ENCODE data around the gene WRAP73. TPM values are rescaled to one million over a fixed set of nuclear protein-coding genes. Genes with fewer than 3 reads are reported as not detected.
A peak's percentile ranks its signal among the peaks of the same experiment; 100 is the strongest.

WRAP73 gene
- total RNA-seq, 1 donor from 2014 or later = 14.6 TPM

DNA sequence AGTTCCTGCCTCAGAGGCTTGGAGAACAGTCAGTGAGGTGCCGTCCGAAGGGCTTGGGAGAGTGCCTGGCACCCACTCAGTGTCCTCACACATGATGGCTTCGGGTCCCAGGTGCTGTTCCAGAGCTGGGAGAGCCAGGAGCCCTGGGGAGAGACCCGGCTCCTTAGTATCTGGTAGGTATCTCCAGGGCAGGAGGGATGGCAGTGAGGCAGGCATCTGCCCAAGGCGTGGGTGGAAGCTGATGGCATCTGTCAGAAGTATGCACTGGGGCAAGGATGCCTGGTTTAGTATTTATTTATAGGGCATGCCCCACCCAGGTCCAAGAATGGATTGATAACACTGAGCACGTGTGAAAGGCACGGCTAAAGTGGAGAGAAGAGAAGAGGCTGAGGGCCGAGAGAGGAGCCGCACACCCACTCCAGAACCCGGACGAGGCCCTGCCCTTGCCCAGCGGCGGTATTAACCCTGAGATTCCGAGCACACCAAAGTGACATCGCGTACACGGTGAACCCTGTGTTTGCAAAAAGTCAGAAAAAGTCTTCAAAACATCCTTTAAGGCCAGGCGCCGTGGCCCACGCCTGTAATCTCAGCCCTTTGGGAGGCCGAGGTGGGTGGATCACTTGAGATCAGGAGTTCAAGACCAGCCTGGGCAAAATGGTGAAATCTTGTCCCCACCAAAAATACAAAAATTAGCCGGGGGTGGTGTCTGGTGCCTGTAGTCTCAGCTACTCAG, 4.8 kb upstream of the WRAP73 start:
- no peak for DNase-seq (ENCODE audit: missing footprints)
- ATAC-seq = peak; percentile 59
- intact Hi-C loops (cut with DNase I) = no loop called here

DNA sequence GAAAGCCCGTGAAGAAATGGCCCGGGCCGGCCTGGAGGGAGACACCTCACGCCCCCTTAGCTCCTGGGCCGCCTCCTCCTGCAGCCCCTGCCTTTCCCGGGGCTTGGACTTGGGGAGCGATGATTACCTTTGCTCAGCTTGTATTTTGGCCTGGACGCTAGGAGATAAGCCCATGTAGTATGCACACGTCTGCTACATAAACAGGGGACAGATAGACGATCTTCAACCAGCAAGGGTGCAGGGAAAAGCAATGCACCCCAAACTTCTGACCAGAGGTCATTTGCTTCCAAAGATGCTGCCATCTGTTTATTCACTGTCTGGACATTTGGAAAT, 3.3 kb upstream of the WRAP73 start:
- DNase-seq (ENCODE audit: missing footprints) = no peak
- no peak for ATAC-seq
- intact Hi-C loops (cut with DNase I) = no loop called here

DNA sequence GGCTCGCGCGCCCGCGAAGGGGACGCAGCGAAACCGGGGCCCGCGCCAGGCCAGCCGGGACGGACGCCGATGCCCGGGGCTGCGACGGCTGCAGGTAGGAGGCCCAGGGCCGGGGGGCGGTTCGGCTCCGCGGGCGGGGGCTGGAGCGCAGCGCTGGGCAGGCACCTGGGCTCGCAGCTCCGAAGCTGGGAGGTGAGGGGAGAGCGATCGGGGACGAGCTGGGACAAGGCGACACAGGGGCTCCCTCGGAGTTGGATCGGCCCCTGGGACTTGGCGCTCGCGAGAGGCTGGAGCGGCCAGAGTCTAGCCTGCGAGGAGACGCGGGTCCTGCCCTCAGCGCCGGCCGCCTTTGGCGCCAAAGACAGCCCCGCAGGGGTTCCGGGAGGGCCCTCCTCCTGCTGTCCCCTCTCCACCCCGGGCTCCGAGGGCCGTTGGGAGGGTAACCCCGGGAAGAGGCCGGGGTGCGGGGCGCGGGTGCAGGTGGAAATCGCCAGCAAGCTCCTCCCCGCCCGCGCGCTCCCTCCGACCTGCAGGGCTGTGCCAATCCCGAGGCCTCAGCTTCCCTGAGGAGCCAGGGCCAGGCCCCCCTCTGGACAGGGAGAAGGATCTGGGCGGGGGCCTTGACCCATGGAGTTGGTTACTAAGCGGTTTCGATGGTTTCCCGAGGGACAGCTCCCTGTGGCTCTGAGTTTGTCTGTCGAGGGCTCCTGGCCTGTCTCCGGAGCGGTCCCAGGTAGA, 2.8 kb upstream of the WRAP73 start:
- intact Hi-C loops (cut with DNase I) = no loop called here
- ATAC-seq (no peak), DNase-seq (ENCODE audit: missing footprints) (no peak)

DNA sequence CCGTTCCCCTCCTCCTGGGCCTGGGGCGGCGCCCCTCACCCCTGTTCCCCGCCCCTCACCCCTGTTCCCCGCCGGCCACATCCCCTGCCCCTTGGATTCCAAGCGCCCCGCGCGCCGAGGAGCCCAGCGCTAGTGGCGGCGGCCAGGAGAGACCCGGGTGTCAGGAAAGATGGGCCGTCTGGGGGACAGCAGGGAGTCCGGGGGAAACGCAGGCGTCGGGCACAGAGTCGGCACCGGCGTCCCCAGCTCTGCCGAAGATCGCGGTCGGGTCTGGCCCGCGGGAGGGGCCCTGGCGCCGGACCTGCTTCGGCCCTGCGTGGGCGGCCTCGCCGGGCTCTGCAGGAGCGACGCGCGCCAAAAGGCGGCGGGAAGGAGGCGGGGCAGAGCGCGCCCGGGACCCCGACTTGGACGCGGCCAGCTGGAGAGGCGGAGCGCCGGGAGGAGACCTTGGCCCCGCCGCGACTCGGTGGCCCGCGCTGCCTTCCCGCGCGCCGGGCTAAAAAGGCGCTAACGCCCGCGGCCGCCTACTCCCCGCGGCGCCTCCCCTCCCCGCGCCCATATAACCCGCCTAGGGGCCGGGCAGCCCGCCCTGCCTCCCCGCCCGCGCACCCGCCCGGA, 2.1 kb upstream of the WRAP73 start, which contains the start of gene TP73:
Gene TP73, plus strand, starts transcription at position 587 of the 618 bp plus-strand sequence. CDS start 29,850 bp downstream, outside the sequence.
- no peak for DNase-seq (ENCODE audit: missing footprints)
- ATAC-seq = no peak
- intact Hi-C loops (cut with DNase I) = no loop called here

DNA sequence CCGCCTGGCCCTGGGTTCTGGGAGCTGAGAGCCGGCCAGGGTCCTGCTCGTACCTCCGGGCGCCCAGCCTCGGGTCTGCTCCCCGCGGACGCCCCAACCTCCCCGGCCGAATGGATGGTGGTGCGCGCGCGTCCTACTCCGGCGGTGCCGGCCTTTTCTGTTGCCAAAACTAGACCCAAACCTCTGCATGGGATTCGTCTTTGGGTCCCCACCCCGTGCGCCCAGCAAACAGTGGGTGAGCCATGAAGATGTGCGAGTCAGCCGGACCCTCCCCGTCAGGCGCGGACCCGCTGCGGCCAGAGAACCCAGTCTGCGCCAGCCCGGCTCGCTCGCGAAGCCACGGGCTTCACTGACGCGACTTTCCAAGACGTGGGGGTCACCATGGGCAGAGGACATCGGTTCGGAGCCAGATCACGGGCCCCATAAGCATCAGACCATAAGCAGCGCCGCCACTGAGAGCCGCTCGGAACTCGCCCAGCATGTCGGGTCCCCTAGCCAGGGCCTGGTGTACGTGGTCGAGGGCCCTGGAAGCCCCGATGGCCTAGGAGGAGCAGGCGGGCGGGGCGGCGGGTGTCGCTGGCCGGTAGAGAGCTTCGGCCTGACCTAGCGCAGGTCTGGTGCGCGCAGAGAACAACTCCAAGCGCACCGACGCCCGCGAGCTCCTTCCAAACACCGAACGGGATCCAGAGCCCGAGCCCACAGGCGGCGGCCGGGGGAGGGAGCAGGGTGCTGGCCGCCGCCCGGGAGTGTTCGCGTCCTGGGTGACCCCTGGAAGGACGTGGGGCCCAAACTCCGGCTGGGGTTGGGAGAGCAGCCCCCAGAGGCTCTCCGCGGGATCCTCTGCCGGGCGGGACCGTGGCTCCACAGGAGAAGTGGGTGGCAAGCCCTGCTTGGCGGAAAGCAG, 1.4 kb upstream of the WRAP73 start:
- intact Hi-C loops (cut with DNase I) = no loop called here
- DNase-seq (ENCODE audit: missing footprints) (no peak), ATAC-seq (no peak)

DNA sequence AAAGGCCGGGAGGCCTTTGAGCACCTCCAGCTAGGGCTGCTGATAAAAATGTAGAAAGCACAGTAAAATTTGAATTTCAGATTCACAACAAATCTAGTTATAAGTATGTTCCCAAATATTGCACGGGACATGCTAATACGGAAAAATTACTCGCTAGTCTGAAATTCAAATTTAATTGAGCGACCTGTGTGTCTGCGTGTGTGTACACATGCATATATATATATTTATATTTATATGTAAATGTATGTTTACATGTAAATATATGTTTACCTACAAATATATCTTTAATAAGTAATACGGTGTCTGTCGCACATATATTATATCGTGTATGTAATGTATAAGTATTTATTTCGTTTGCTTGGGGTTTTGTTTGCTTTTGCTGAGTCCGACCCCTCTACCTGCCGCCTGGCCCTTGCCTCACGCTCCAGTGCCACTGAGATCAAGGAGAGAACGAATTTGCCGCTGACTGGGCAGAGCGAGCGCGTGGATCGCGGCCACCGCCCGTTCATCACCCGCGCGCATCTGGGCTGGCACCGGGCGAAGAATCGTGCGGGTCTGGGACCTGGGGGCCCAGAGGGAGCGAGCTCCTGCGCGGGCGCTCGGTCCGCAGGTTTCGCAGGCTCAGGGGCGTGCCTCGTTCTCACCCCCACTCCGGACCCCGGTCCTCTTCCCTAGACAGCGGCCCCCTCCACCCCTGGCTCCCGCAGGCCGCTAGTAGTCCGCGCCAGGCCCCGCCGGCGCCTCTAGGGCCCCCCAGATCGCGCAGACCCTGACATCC, 534 bp upstream of the WRAP73 start:
- DNase-seq (ENCODE audit: missing footprints) (no peak), ATAC-seq (no peak)
- intact Hi-C loops (cut with DNase I) = no loop called here

DNA sequence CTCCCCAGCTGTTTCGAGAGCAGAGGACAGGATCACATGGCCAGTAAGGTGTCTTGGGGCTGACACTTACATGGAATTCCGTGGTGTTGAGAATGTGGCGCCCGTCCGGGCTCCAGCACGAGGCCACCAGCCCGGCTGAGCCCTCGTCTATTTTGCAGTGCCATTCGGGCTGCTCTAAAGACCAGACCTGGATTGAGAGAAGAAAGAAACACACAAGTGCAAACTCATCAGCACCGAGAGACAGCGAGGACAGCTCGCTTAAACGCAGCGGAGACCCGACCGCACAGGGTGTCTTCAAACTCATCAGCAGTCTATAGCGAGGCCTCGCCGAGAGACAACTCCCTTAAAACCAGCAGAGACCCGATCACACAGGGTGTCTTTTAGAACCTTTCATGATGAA, 3.3 kb downstream of the WRAP73 start:
- intact Hi-C loops (cut with DNase I) = no loop called here
- no peak for ATAC-seq
- no peak for DNase-seq (ENCODE audit: missing footprints)

DNA sequence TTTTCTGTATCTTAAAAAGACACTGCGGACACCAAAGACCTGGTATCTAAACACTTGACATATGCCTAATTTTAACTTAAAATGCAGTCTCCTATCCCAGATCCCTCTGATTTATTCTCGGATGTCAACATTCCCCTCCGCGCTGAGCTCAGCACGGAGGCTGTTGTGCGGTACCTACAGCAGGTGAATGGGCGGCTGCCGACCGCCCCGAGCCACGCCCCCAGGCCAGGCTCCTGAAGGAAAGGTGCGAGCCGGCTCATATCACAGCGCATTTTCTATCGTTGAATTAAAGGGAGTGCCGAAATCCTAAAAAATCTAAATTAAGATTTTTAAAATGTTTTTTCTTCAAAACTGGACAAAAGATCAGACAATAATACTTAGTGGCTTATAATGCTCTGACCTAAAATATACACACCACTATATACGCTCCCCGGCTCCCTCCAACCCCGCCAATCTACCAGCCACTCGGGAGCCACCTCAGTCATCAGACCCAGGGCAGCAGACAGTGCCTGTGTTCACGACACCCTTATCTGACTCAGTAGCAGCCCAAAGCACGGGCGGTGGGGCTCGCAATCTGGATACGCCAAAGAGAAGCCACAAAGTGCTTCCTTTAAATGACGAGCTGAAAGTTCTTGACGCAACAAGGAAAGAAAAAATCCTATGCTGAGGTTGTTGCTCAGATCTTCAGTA, 4.1 kb downstream of the WRAP73 start:
- DNase-seq (ENCODE audit: missing footprints) (no peak), ATAC-seq (no peak)
- intact Hi-C loops (cut with DNase I) = no loop called here

DNA sequence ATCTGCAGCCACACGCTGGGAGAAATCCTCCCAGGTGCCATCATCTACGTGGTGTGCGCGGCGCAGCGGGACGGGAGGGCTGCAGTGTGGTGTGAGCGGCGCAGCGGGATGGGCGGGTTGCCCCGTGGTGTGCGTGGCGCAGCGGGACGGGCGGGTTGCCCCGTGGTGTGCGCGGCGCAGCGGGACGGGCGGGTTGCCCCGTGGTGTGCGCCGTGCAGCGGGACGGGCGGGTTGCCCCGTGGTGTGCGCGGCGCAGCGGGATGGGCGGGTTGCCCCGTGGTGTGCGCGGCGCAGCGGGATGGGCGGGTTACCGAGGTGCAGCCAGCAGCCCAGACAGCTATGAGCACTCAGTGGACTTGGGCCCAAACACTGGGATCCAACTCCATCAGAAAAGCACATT, 4.7 kb downstream of the WRAP73 start:
- intact Hi-C loops (cut with DNase I) = no loop called here
- DNase-seq (ENCODE audit: missing footprints) (no peak), ATAC-seq (no peak)

DNA sequence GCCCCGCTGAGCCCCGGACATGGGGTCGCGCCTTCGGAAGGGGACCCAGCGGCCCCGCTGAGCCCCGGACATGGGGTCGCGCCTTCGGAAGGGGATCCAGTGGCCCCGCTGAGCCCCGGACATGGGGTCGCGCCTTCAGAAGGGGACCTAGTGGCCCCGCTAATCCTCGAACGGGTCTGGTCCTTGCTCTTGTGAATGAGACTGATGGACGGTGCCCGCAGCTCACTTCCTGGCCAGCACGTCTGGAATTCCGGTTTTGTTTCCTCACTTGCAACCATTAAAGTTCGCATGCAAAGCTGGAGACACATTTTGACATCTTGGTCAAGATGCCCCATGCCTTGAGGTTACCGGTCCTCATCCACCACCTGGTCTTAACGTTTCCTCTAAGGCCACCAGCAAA, 5.6 kb downstream of the WRAP73 start:
- intact Hi-C loops (cut with DNase I) = no loop called here
- no peak for ATAC-seq
- no peak for DNase-seq (ENCODE audit: missing footprints)

DNA sequence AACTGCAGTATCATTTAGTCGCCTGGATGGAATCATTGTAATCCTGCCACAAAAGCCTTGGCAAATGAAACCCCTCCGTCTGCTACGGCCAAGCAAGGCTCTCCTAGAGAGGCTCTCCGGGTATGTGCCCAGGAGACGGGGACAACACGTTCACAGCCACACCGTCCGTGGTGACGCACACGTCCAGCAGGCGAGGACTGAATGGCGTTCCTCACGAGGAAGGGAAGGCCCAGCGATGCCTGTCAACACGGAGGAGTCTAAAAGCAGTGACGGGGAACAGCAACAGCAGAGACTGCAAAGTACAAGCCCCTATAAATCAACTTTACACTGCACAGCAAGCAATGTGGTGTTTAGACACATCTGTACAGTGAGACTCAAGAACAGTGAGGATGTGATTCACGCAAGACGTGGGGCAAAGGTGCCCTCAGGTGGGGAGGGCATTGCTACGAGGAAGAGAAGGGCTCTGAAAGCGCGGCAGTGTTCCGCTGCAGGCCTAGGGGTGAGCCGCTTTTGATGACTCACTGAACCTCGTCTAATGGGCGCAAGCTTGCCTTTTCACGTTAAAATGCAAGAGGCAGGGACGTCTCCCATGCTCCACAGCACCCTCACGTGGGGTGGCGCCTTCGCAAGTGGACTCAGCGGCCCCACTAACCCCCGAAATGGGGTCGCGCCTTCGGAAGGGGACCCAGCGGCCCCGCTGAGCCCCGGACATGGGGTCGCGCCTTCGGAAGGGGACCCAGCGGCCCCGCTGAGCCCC, 6.8 kb downstream of the WRAP73 start:
- no peak for ATAC-seq
- no peak for DNase-seq (ENCODE audit: missing footprints)
- intact Hi-C loops (cut with DNase I) = no loop called here

DNA sequence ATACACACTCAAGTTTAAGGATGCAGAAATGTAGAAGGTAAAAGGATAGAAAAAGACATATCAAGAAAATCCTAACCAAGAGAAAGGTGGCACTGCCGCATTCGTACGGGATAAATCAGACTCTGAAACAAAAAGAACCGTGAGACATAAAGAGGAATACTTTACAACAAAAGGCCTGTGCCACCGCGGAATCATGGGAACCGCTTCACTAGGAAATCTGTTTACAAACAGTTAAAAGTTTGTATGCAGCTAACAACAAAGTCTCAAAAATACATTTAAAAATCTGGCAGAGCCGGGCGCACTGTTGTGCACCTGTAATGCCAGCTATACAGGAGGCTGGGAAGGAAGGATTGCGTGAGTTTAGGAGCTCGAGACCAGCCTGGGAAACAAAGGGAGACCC, 8.1 kb downstream of the WRAP73 start:
- intact Hi-C loops (cut with DNase I) = no loop called here
- DNase-seq (ENCODE audit: missing footprints) (no peak), ATAC-seq (no peak)

DNA sequence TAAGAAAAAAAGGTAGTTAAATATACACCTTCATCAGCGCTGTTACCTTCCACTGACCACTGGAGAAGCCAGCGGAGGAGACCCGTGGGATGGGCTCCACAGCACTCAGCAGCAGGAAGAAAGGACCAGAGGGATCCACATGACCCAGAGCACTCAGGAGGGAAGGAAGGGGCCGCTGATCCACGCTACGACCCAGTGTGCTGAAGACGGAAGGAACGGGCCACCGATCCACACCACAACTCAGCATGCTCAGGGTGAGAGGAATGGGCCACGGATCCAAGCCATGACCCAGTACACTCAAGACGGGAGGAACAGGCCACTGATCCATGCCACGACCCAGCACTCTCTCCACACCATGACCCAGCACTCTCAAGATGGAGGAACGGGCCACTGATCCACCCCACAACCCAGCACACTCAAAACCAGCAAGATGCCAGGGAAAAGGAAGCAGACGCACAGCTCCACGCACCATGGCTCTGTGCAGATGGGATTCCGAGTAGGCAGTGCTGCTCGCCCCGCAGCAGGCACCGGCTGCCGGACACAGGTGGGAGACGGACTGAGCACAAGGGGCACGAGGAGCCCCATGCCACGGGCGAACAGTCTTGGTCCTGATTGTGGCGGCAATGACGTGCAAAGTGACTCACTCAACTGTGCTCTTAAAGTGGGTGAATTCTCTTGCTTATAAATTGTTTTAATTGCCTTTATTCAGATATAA, 8.7 kb downstream of the WRAP73 start:
- intact Hi-C loops (cut with DNase I) = no loop called here
- ATAC-seq (no peak), DNase-seq (ENCODE audit: missing footprints) (no peak)

DNA sequence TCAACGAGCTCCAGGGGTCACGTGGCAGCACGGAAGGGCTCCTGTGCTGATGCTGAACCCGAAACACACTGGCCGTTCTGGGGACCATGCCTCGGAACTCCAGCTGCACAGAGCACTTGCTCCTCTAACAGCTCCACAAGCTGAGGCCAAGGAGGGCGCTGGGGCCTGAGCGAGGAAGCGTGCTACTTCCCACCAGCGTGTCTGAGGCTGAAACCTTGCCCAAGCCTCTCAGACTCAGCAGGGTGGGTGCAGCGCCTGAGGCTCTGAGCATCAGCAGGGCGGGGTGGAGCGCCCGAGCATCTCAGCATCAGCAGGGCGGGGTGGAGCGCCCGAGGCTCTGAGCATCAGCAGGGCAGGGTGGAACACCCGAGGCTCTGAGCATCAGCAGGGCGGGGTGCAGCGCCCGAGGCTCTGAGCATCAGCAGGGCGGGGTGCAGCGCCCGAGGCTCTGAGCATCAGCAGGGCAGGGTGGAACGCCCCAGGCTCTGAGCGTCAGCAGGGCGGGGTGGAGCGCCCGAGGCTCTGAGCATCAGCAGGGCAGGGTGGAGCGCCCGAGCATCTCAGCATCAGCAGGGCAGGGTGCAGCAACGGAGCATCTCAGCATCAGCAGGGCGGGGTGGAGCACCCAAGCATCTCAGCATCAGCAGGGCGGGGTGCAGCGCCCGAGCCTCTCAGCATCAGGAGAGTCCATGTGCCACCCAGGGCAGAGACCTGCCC, 9.6 kb downstream of the WRAP73 start:
- intact Hi-C loops (cut with DNase I) = no loop called here
- ATAC-seq (no peak), DNase-seq (ENCODE audit: missing footprints) (no peak)

DNA sequence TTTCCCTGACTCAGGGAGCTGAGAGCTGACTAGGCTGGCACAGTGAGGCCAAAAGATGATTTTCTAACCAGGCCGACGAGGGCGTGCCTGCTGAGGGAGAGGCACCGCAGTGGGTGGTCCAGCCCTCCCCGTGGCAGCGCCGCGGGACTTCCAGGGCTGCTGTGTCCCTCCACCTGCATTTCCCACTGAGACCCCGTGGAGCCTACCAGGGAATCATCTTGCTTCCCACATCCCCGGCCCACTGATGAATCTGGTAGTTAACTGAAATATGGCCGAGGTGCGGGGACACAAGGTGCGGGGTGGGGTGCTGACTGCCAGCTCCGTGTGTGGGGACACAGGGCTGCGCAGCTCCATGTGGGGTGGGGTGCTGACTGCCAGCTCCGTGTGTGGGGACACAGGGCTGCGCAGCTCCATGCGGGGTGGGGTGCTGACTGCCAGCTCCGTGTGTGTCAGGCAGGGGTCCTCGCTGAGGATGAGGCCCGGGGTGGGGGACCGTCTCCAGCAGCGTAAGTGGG, 10.4 kb downstream of the WRAP73 start:
- DNase-seq (ENCODE audit: missing footprints) (no peak), ATAC-seq (no peak)
- intact Hi-C loops (cut with DNase I) = no loop called here

DNA sequence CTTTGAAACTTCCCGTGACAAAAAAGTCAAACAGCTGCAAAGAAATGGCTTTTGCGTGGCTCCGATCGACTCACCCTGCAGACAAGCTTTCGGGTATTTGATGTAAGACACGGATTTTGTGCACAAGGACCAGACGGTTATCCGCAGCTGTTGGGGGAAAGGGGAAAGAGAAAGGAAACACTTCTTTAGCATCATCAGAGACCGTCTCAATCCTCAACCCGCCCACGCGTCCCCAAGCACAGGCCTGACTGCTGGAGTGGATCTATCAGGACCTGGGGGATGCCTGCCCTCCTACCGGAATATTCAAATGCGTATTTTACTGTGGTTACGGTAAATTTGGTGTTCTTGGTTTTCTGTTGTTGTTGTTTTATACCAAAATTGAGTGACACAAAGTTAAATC, 11.2 kb downstream of the WRAP73 start:
- ATAC-seq (no peak), DNase-seq (ENCODE audit: missing footprints) (no peak)
- intact Hi-C loops (cut with DNase I) = no loop called here

Measured in Right ventricle myocardium inferior (tissue), 1 donor.